Right renal pelvis (tissue), 4 donors: ENCODE data around the gene HPCAL1. TPM values are rescaled to one million over a fixed set of nuclear protein-coding genes. Genes with fewer than 3 reads are reported as not detected.

Source experiments
- DNase-seq, 4 donors: peaks; one replicate each; pipeline ENCODE4 v3.0.0-alpha.2; 2013; ENCODE audit warnings: low read depth in 4 of 4, low spot score in 3 of 4, missing footprints in 1 of 4
- polyA plus RNA-seq, 4 donors: library from polyadenylated mRNA; unstranded; fragments of 120-200 nt; gene quantifications; one replicate each; pipeline ENCODE4 v1.2.1, GENCODE V29; 2013; ENCODE audit not compliant: insufficient read length in 4 of 4

HPCAL1 gene
- polyA plus RNA-seq, 4 donors: 23.9 to 36.8 (median 31.5) TPM

GRCh38 chr2:10471955-10472354 lies 169.3 kb downstream of the HPCAL1 start:
- DNase-seq: no peak

DNA sequence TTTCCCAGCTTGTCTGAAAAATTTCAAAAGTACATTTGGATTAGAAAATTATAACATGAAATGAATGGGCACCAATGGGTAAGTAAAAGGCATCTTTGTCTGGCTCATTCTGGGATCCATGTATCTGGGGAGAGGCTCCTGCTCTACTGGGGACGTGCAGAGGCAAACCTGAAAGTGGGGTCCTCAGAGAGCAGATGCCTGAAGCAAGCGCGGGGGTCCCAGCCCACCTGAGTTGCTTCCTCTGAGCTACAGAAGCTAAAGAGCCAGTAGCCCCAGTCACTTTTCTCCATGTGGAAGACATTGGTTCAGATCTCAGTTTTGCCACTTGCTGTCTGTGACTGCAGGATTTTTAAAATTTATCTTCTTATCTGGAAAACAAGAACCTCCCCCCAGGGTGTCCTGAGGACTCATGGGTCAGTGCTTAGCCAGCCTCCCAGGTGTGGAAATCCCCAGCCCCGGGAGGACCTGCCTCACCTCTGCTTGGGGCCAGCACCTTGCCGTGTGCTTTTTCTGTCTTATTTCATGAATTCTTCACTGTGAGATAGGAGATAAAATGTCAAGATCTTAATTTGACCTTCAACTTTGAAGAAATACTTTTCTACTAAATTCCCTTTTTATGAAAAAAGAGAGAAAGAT lies 170.5 kb downstream of the HPCAL1 start:
- DNase-seq: no peak

DNA sequence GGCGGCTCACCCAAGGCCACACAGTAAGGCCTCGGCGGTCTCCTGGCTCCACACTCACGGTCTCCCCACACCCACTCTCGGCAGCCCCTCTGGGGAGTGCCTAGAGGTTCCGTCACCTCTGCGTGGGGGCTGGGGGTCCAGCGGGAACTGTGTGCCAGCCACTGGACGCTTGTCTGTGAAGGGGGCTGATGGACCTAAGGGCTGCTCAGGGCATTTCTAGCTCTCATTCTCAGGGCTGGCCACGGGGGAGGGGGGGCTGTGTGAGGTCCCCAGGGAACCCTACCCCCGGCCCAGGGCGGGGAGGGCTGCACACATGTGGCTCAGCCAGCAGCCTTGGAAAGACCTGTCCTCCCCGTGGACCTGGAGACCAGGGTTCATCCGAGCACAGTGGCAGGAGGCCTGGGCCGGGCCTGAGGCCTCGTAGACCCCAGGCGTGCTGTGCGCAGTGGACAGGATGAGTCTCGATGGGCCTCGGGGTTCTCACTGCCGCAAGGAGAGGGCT lies 172.6 kb downstream of the HPCAL1 start:
- DNase-seq: no peak

GRCh38 chr2:10475811-10476660 lies 173.3 kb downstream of the HPCAL1 start:
- no peak for DNase-seq

- DNase-seq: no peak
Observed at GRCh38 chr2:10476723-10477442, 174.2 kb downstream of the HPCAL1 start.

Other genes with a start within 250 kb of the HPCAL1 start
- gene CYS1, start 222.5 kb upstream of the HPCAL1 start, polyA plus RNA-seq: 100 to 1,000 TPM in 3 of 4 donors, 10 to 100 TPM in 1; 94.3 to 133 (median 103) TPM
- gene RRM2, start 180.2 kb upstream of the HPCAL1 start, polyA plus RNA-seq: 10 to 100 TPM; 46.6 to 59.7 (median 51.7) TPM
- gene ODC1, start 145.4 kb downstream of the HPCAL1 start, polyA plus RNA-seq: 100 to 1,000 TPM; 391 to 423 (median 415) TPM